ENCODE data around the gene SUGCT.
"Not testable (repeated sequence)": the region's sequence is repeated elsewhere in the genome, so short reads cannot be mapped to it uniquely, and the experiment has no call there.

Gene SUGCT

DNA sequence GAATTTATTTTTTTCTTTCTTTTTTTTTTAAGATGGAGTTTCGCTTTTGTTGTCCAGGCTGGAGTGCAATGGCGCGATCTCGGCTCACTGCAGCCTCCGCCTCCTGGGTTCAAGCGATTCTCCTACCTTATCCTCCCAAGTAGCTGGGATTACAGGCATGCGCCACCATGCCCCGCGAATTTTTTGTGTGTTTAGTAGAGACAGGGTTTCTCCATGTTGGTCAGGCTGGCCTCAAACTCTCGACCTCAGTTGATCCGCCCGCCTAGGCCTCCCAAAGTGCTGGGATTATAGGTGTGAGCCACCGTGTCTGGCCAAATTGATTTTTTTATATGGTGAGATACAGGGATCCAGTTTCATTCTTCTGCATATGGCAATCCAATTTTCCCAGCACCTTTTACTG, 5.1 kb downstream of the SUGCT start:
- not testable (repeated sequence) for DNase-seq (ENCODE audit: low read depth)

DNA sequence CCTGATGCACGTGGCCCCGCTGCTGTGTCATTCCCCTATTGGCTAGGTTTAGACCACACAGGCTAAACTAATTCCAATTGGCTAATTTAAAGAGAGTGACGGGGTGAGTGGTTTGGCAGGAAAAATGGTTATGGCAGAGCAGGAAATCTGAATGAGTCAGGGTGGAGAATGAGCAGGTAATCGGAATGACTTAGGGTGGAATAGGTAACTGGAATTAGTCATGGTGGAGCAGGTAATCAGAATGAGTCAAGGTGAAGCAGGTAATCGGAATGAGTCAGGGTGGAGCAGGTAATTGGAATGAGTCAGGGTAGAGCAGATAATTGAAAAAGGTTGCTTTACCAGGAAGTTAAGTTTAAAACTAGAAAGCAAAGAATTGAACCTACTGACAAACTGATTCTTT, 7.1 kb downstream of the SUGCT start:
- DNase-seq (ENCODE audit: low read depth), result not testable (repeated sequence)

- DNase-seq (ENCODE audit: low read depth), result not testable (repeated sequence)
Observed at GRCh38 chr7:40145596-40146130, 10.9 kb downstream of the SUGCT start.

GRCh38 chr7:40147371-40148246, 12.8 kb downstream of the SUGCT start:
- DNase-seq (ENCODE audit: low read depth), result no peak

GRCh38 chr7:40148247-40148580, 13.4 kb downstream of the SUGCT start:
- not testable (repeated sequence) for DNase-seq (ENCODE audit: low read depth)

- DNase-seq (ENCODE audit: low read depth), result no peak
Observed at GRCh38 chr7:40148671-40149070, 13.9 kb downstream of the SUGCT start.

DNA sequence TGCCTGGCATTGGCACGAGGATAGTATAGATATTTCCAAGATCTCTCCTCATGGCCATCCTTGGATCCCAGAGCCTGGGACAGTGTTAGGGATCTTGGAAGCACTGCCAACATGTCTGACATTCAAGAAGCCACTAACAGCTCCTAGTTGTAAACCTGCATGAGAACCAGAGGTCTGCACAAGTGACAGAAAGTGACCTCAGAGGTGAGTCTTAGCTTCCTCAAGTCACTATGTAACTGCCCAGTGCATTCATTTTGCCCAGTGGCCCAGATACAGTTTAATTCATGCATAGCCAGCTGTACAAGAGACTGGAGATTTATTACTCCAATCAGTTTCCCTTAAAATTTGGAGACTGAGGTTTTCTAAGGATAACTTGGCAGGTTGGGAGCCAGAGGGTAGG, 16.7 kb downstream of the SUGCT start:
- DNase-seq (ENCODE audit: low read depth), result no peak

GRCh38 chr7:40156988-40157387, 22.2 kb downstream of the SUGCT start:
- DNase-seq (ENCODE audit: low read depth), result no peak

GRCh38 chr7:40162516-40162915, 27.7 kb downstream of the SUGCT start:
- DNase-seq (ENCODE audit: low read depth), result no peak

DNA sequence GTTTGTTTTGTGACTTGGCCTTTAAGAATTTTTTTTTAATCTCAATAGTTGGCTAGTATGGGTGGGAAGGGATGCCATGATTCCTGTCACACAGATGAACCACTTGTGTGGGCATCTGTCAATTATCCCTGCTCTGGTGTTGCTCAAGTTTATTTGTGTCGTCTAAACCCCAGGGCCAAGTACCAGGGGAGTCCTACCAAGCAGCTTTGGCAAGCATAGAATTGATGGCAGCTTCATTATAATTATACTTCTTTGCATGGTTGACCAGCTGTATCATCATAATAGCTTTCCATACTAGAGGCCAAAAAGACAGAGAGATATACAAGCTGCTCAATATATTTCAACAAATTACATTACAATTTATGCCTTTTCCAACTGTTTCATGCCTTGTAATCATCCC, 30.4 kb downstream of the SUGCT start:
- no peak for DNase-seq (ENCODE audit: low read depth)

- no peak for DNase-seq (ENCODE audit: low read depth)
Observed at GRCh38 chr7:40167291-40167690, 32.5 kb downstream of the SUGCT start.

DNA sequence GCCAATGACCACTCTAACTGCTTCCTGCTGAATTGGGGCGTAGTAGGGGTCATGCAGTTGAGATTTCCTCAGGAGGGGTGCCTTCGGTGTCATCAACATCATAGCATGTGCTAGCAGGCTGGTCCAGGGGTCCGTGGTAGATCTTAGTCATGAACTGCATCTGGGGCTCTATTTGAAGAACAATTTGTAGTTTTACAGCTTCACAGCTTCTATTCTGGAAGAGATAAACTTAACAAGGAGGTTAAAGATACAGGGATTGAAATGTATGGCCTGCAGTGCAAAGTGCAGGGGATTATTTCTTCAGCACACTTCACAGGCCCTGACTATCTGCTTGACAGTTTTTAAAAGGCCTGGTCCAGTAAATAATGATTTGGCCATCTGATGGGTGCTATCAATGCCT, 33.5 kb downstream of the SUGCT start:
- not testable (repeated sequence) for DNase-seq (ENCODE audit: low read depth)

DNA sequence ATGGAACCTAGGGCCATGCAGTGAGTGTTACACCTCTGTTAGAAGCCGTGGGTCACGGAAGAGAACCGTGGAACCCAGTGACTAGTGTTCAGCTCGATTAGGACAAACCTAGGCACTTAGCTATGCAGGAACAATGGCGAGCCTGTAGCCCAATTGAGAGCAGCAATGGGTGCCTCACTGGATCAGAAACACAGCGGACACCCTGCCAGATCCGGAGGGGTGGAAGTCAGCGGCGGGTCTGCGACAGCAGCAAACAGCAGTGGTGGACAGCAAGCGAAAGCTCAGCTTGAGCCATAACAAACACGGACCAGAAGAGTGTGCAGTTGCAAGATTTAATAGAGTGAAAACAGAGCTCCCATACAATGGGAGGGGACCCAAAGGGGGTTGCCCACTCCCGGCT, 38.3 kb downstream of the SUGCT start:
- not testable (repeated sequence) for DNase-seq (ENCODE audit: low read depth)

GRCh38 chr7:40175256-40175655, 40.5 kb downstream of the SUGCT start:
- DNase-seq (ENCODE audit: low read depth), result not testable (repeated sequence)

GRCh38 chr7:40175725-40176510, 41.1 kb downstream of the SUGCT start:
- DNase-seq (ENCODE audit: low read depth), result peak; percentile 9

DNA sequence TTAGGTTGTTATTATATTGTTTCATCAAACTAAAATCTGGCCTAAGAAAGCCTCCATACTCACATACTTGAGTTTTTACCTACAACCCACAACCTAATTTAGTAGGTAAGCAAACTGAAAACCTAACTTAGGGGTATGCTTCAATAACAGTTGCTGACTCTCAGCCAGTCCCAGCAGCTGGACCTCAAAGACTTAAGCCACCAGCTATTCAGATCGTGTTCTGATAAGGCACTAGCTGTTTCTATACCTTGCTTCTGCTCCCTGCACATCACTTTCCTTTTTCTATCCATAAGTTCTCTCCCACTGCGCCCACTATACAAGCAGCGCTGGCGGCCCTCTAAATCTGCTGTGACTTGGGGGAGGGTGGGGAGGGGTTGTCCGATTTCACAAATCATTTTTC, 42.3 kb downstream of the SUGCT start:
- DNase-seq (ENCODE audit: low read depth), result no peak

- DNase-seq (ENCODE audit: low read depth), result no peak
Observed at GRCh38 chr7:40182452-40182851, 47.6 kb downstream of the SUGCT start.

DNA sequence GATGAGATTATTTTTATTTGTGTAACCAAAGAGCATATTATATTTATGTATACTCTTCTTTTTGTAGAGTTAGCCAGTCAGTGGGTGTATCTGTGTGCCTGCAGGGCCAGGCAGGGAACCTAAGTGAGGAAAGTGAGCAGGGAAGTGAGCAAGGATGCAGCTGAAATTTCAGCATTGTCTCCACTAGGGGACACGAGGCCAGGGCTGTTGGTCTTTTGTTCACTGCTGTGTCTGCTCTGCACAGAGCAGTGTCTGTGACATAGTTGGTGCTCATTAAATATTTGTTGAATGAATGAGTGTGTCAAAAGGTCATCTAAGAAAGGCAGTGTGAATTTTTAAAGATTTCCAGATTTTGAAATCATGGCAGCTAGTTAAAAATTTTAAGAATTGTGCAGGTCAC, 51.8 kb downstream of the SUGCT start:
- DNase-seq (ENCODE audit: low read depth), result no peak

DNA sequence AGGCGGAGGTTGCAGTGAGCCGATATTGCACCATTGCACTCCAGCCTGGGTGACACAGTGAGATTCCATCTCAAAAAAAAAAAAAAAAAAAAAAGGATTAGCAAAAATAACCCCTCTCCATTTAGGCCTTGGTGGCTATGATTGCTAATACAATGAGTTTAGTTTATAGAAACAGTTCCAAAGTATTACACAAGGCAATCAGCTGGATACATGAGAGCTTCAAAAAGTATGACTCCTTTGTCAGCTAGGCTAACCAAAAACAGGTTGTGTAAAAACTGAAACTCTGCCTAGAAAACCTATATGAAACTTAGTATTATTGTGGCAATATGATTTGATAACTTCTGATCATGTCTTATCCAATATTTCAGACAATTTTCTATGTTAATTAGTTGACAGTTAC, 57.2 kb downstream of the SUGCT start:
- peak; percentile 76 for DNase-seq (ENCODE audit: low read depth)

- peak; percentile 72 for DNase-seq (ENCODE audit: low read depth)
Observed at GRCh38 chr7:40194745-40195144, 59.9 kb downstream of the SUGCT start.

GRCh38 chr7:40197527-40197926, 62.7 kb downstream of the SUGCT start:
- DNase-seq (ENCODE audit: low read depth), result no peak

DNA sequence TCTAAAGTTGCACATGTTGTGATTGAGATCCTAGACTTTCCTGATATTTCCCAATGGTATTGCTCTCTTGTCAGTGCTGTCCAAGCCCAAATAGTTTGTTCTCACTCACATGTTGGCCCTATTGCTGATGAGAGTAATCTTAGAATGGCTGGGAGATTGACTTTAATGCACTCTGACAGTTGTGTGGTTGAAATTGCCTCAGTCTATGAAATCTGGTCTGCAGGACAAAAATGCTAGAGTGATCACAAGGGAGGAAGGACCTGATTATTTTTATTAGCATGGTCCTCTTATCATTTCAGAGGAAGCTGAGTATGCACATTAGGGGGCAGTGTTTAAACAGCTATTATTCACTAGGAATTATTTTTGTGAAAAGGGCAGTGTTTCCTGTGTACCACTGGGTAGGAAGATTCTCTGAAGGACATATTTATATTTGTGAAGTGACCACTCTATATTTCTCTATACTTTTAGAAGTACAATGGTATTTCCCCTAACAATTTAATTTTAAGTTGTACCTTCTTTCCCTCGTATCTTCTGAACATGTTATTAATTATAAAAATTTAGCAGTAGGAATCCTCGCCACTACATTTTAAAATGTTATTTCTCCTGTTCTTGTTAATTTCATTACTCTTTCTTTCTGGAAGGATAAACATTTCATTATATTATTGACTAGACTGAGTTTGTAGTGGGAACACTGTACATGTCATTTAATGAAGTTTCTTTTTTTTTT, 64.4 kb downstream of the SUGCT start:
- DNase-seq (ENCODE audit: low read depth), result peak; percentile 65
